Gastrocnemius medialis (tissue), 4 donors: ENCODE data around the gene BDH2. TPM values are rescaled to one million over a fixed set of nuclear protein-coding genes. Genes with fewer than 3 reads are reported as not detected.
A peak's percentile ranks its signal among the peaks of the same experiment; 100 is the strongest.

Experiments used
- ATAC-seq, 2 donors: fragments of 150-250 bp; one replicate each; pipeline ENCODE4 v1.9.1; 2016
- DNase-seq, 2 donors: peaks; one replicate each; pipeline ENCODE4 v3.0.0-alpha.2; 2019
- H3K27ac ChIP-seq, 4 donors: fragments of 200-600 bp; sonication (generic); 1 replicate in 1 of 4; 2 replicates in 3 of 4; pipeline ENCODE4 v1.5.1; 2016 to 2018; ENCODE audit warnings: mild to moderate bottlenecking in 2 of 4, moderate library complexity in 1 of 4
- H3K27me3 ChIP-seq, 3 donors: fragments of 200-600 bp; sonication (generic) in 2 of 3; 1 replicate in 1 of 3; 2 replicates in 2 of 3; pipeline versions ENCODE4 v1.5.1 to v1.6.0; 2016 to 2019; ENCODE audit warnings: mild to moderate bottlenecking in 1 of 3, moderate library complexity in 1 of 3
- H3K36me3 ChIP-seq, 2 donors: fragments of 200-600 bp; sonication (generic) in 1 of 2; one replicate each; pipeline ENCODE4 v1.5.1; 2017 to 2018
- H3K4me1 ChIP-seq, 2 donors: fragments of 200-600 bp; sonication (generic) in 1 of 2; one replicate each; pipeline ENCODE4 v1.5.1; 2016 to 2017; ENCODE audit warnings: mild to moderate bottlenecking in 2 of 2
- H3K4me3 ChIP-seq, 4 donors: fragments of 200-600 bp; sonication (generic) in 3 of 4; 1 replicate in 1 of 4; 2 replicates in 3 of 4; pipeline ENCODE4 v1.5.1; 2016 to 2019; ENCODE audit warnings: mild to moderate bottlenecking in 2 of 4
- H3K9me3 ChIP-seq, 3 donors: fragments of 200-600 bp; sonication (generic) in 2 of 3; 1 replicate in 1 of 3; 2 replicates in 2 of 3; pipeline ENCODE4 v1.5.1; 2016 to 2019
- CTCF ChIP-seq, 5 experiments: fragments of 450-650 bp in 3 of 5; fragments of 200-600 bp in 2 of 5; sonication (generic) in 2 of 5; IDR thresholded peaks in 4 of 5; conservative IDR thresholded peaks in 1 of 5; 1 replicate in 4 of 5; 2 replicates in 1 of 5; pipeline ENCODE4 v1.5.1; 2016 to 2019; ENCODE audit warnings: antibody characterized with exemption in 5 of 5, mild to moderate bottlenecking in 3 of 5, moderate library complexity in 3 of 5
- POLR2A ChIP-seq, 2 donors: fragments of 450-650 bp; IDR thresholded peaks; one replicate each; pipeline ENCODE4 v1.6.1; 2017; ENCODE audit warnings: antibody characterized with exemption in 2 of 2, mild to moderate bottlenecking in 2 of 2, moderate library complexity in 2 of 2
- in situ Hi-C, 4 donors: fragments of 200-750 bp; cut with MboI; loops; one replicate each; pipeline versions ENCODE4 v1.15.0 to v1.8.0; 2017; ENCODE audit warnings: low sequenced_read_pairs in 4 of 4
- intact Hi-C: fragments of 100-400 bp; cut with DNase I; formaldehyde crosslinking; loops from one replicate; pipeline ENCODE4 v1.15.1; 2023; ENCODE audit warnings: low total_unique reads
- total RNA-seq, 4 donors: library from RNA; depleted of rRNA; stranded (reverse); fragments of >200 nt; gene quantifications; one replicate each; pipeline versions ENCODE4 v1.1.0 to v1.2.3, GENCODE V29; 2016

Gene BDH2
- total RNA-seq, 4 donors from 2014 or later, result 11.6 to 40.3 (median 18.5) TPM

GRCh38 chr4:103098756-103099440 is 736 bp downstream of the BDH2 start:
- in situ Hi-C loops (loop anchor here in 3 of 4 donors (10.0 kb wide), 4 partner anchors 54 to 664 kb away; no protein-coding TSS in a partner anchor), intact Hi-C loops (loop anchor here (1.0 to 5.0 kb wide), 8 partner anchors 22 to 652 kb away; partner anchors contain the start of genes CISD2, NFKB1, SLC9B2 and UBE2D3)
- DNase-seq (no peak), ATAC-seq (peak in 1 of 2 donors; percentile 30)
- peak overlapping the region; percentile 55 to 62 (median 58) for H3K4me3 ChIP-seq
- TF ChIP-seq POLR2A (IDR thresholded peaks at IDR 0.05), result no peak
- TF ChIP-seq CTCF (IDR thresholded peaks at IDR 0.05 in 4 of 5, conservative IDR thresholded peaks at IDR 0.05 in 1 of 5), result no peak
- peak overlapping the region; percentile 66 to 77 (median 73) for H3K27ac ChIP-seq
- H3K36me3 ChIP-seq, result no peaks in the 10 kb centered on the region
- H3K4me1 ChIP-seq, result peaks cover 14 to 19% of the 10 kb centered on the region in 2 donors
- no peaks in the 10 kb centered on the region for H3K27me3 ChIP-seq
- H3K9me3 ChIP-seq, result no peaks in the 10 kb centered on the region

DNA sequence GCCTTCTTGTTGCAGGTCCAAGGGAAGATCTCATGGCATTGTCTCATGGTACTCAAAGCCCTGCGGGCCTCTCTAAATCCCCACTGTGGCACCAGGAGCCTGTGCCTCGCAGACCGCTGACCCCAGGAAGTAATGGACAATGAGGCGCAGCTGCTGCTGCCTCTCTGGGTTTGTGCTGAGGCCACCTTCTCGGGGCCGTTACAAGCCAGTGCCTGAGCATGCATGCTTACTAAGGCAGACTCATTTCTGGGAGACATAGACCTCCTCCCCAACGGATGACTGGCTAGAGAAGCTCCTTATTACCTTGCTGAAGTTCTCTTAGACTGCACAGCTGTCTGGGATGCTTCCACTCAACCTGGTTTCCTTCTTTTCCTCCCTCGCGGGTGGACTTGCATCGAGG is 1.3 kb downstream of the BDH2 start:
- peak overlapping the region in 1 of 4 donors; percentile 66 for H3K27ac ChIP-seq
- intact Hi-C loops (loop anchor here (2.0 to 5.0 kb wide), 7 partner anchors 22 to 651 kb away; partner anchors contain the start of genes CISD2, NFKB1, SLC9B2 and UBE2D3), in situ Hi-C loops (loop anchor here in 3 of 4 donors (10.0 kb wide), 4 partner anchors 54 to 664 kb away; no protein-coding TSS in a partner anchor)
- H3K27me3 ChIP-seq, result no peaks in the 10 kb centered on the region
- ATAC-seq (no peak), DNase-seq (no peak)
- peak overlapping the region in 3 of 4 donors; percentile 55 to 62 (median 61) for H3K4me3 ChIP-seq
- H3K9me3 ChIP-seq, result no peaks in the 10 kb centered on the region
- peaks cover 14 to 19% of the 10 kb centered on the region in 2 donors for H3K4me1 ChIP-seq
- TF ChIP-seq CTCF (IDR thresholded peaks at IDR 0.05 in 4 of 5, conservative IDR thresholded peaks at IDR 0.05 in 1 of 5), result no peak
- TF ChIP-seq POLR2A (IDR thresholded peaks at IDR 0.05), result no peak
- H3K36me3 ChIP-seq, result no peaks in the 10 kb centered on the region

DNA sequence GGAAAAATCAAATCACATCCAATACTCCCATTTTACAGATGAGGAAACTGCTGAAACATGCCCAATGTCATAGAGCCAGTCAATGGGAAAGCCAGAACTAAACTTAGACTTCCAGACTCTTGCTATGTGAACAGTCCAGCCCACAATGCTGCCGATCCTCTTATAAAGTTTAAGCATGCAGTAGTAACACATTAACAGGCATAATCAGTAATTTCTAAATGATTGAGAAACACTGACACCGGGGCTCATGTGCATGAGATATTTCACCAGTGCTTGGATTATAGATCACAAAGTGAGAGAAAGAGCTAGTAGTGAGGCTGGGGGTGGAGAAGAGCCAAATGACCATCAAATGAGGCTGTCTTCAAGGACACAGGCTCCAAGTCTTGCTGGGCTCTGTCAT is 2.5 kb downstream of the BDH2 start:
- Histone ChIP-seq H3K4me1 (peaks cover 14 to 19% of the 10 kb centered on the region in 2 donors), H3K36me3 (no peaks in the 10 kb centered on the region), H3K4me3 (no peak overlapping the region), H3K9me3 (no peaks in the 10 kb centered on the region), H3K27ac (no peak overlapping the region), H3K27me3 (no peaks in the 10 kb centered on the region)
- ATAC-seq (no peak), DNase-seq (no peak)
- in situ Hi-C loops, result loop anchor here in 3 of 4 donors (10.0 kb wide), 4 partner anchors 52 to 662 kb away; no protein-coding TSS in a partner anchor
- no peak for TF ChIP-seq POLR2A (IDR thresholded peaks at IDR 0.05)
- intact Hi-C loops, result loop anchor here (5.0 kb wide), 4 partner anchors 230 to 650 kb away; partner anchors contain the start of genes CISD2, NFKB1 and UBE2D3

DNA sequence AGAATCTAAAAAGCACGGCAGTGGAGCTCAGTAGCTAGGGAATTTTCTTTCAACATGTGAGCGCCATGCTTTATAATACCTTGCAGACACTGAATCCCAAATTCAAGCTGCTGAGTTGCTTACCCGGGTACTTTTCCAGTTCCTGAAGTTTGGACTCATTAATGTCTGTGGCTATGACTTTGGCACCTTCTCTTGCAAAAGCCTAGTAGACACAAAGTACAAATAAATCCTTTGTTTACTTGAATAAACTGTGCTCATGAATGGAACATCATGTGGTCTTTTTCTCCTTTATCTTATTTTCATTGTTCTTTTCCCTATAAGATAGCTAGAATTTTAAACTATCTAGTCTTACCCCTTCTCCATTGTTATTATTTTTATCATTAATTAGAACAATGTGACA is 4.6 kb downstream of the BDH2 start:
- Histone ChIP-seq H3K27ac (no peak overlapping the region), H3K4me3 (no peak overlapping the region), H3K27me3 (no peaks in the 10 kb centered on the region), H3K36me3 (peaks cover 0 to 12% of the 10 kb centered on the region in 2 donors), H3K9me3 (no peaks in the 10 kb centered on the region), H3K4me1 (peaks cover 14 to 19% of the 10 kb centered on the region in 2 donors)
- in situ Hi-C loops (loop anchor here in 3 of 4 donors (10.0 kb wide), 4 partner anchors 50 to 660 kb away; no protein-coding TSS in a partner anchor), intact Hi-C loops (loop anchor here (5.0 kb wide), 4 partner anchors 228 to 648 kb away; partner anchors contain the start of genes CISD2, NFKB1 and UBE2D3)
- DNase-seq (no peak), ATAC-seq (no peak)
- TF ChIP-seq POLR2A (IDR thresholded peaks at IDR 0.05) (no peak), CTCF (IDR thresholded peaks at IDR 0.05 in 4 of 5, conservative IDR thresholded peaks at IDR 0.05 in 1 of 5) (no peak)

- TF ChIP-seq CTCF (IDR thresholded peaks at IDR 0.05 in 4 of 5, conservative IDR thresholded peaks at IDR 0.05 in 1 of 5) (no peak), POLR2A (IDR thresholded peaks at IDR 0.05) (no peak)
- H3K27ac ChIP-seq, result no peak overlapping the region
- peaks cover 2 to 3% of the 10 kb centered on the region in 2 donors for H3K4me1 ChIP-seq
- H3K36me3 ChIP-seq, result peaks cover 0 to 40% of the 10 kb centered on the region in 2 donors
- in situ Hi-C loops, result loop anchor here in 3 of 4 donors (10.0 kb wide), 4 partner anchors 47 to 657 kb away; no protein-coding TSS in a partner anchor
- DNase-seq (no peak), ATAC-seq (no peak)
- H3K27me3 ChIP-seq, result no peaks in the 10 kb centered on the region
- no peaks in the 10 kb centered on the region for H3K9me3 ChIP-seq
- no peak overlapping the region for H3K4me3 ChIP-seq
- intact Hi-C loops, result no loop called here
Measured at GRCh38 chr4:103092245-103092644, 7.4 kb downstream of the BDH2 start.
